ENCODE data around the gene IFI6.

DNA sequence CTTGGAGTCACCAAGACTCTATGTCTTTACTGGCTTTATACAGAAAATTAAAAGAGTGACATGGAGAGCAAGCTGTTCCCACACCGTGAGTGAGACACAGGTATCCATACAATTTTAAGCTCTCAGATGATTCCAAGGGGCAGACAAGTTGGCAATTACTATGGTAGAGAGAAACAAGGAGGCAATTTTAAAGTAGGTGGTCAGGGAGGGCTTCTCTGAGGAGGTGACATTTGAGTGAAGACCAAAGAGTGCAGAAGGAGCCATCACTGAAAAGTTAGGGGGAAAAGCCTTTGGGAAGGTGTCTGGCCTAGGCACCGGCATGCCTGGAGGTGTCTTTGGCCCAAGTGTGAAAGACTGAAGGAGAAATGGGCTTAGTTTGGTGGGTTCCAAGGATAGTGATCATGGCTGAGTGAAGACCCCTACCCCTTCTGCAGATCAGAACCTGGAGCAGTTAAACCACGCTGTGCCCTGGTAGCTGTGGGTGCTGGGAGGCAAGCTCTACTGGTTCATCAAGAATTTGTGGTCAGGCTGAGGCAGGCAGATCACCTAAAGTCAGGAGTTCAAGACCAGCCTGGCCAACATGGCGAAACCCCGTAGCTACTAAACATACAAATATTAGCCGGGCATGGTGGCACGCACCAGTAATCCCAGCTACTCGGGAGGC, 10.4 kb downstream of the IFI6 start:
- no peak for TF ChIP-seq POLR2A (IDR thresholded peaks at IDR 0.05; ENCODE audit: control extremely low read depth in 1 of 2, low read depth in 2 of 2, low read length in 2 of 2)
- no peak for TF ChIP-seq EZH2 (IDR thresholded peaks at IDR 0.05; ENCODE audit: low read depth, low read length, severe bottlenecking)
- TF ChIP-seq EP300 (IDR thresholded peaks at IDR 0.05; ENCODE audit: borderline replicate concordance in 1 of 2, low read depth in 2 of 2, low read length in 2 of 2) = no peak
- no peak for TF ChIP-seq JUND (IDR thresholded peaks at IDR 0.05; ENCODE audit: low read length)
- TF ChIP-seq CEBPB (IDR thresholded peaks at IDR 0.05; ENCODE audit: low read depth, low read length) = no peak
- TF ChIP-seq, protein P1, sequence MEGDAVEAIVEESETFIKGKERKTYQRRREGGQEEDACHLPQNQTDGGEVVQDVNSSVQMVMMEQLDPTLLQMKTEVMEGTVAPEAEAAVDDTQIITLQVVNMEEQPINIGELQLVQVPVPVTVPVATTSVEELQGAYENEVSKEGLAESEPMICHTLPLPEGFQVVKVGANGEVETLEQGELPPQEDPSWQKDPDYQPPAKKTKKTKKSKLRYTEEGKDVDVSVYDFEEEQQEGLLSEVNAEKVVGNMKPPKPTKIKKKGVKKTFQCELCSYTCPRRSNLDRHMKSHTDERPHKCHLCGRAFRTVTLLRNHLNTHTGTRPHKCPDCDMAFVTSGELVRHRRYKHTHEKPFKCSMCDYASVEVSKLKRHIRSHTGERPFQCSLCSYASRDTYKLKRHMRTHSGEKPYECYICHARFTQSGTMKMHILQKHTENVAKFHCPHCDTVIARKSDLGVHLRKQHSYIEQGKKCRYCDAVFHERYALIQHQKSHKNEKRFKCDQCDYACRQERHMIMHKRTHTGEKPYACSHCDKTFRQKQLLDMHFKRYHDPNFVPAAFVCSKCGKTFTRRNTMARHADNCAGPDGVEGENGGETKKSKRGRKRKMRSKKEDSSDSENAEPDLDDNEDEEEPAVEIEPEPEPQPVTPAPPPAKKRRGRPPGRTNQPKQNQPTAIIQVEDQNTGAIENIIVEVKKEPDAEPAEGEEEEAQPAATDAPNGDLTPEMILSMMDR (IDR thresholded peaks at IDR 0.05; ENCODE audit: control extremely low read depth in 1 of 3, insufficient read depth in 1 of 3, low read depth in 1 of 3, low read length in 3 of 3) = no peak
- no peak for TF ChIP-seq SIX5 (IDR thresholded peaks at IDR 0.05; ENCODE audit: low read depth, low read length)
- TF ChIP-seq, protein P2, sequence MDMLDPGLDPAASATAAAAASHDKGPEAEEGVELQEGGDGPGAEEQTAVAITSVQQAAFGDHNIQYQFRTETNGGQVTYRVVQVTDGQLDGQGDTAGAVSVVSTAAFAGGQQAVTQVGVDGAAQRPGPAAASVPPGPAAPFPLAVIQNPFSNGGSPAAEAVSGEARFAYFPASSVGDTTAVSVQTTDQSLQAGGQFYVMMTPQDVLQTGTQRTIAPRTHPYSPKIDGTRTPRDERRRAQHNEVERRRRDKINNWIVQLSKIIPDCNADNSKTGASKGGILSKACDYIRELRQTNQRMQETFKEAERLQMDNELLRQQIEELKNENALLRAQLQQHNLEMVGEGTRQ (IDR thresholded peaks at IDR 0.05; ENCODE audit: low read length) = no peak
- TF ChIP-seq CBX5 (IDR thresholded peaks at IDR 0.05; ENCODE audit: low read depth, low read length) = no peak
- TF ChIP-seq, protein P3, sequence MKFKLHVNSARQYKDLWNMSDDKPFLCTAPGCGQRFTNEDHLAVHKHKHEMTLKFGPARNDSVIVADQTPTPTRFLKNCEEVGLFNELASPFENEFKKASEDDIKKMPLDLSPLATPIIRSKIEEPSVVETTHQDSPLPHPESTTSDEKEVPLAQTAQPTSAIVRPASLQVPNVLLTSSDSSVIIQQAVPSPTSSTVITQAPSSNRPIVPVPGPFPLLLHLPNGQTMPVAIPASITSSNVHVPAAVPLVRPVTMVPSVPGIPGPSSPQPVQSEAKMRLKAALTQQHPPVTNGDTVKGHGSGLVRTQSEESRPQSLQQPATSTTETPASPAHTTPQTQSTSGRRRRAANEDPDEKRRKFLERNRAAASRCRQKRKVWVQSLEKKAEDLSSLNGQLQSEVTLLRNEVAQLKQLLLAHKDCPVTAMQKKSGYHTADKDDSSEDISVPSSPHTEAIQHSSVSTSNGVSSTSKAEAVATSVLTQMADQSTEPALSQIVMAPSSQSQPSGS (IDR thresholded peaks at IDR 0.05; ENCODE audit: low read length) = no peak
- no peak for TF ChIP-seq BRCA1 (IDR thresholded peaks at IDR 0.05; ENCODE audit: low read depth, low read length)
- TF ChIP-seq TBP (IDR thresholded peaks at IDR 0.05; ENCODE audit: low read depth, low read length) = no peak

All from H1 (cell line).